GM12878 (cell line): Measurements from ENCODE around the gene SCN5A.

ENCODE experiments used
- ATF2 ChIP-seq: IDR thresholded peaks from 2 replicates; pipeline ENCODE4 v1.6.1; 2012; ENCODE audit warnings: low read length, inconsistent platforms
- CREM ChIP-seq: IDR thresholded peaks from 2 replicates; pipeline ENCODE4 v1.6.1; 2014; ENCODE audit warnings: antibody characterized with exemption, low read depth
- CTCF ChIP-seq, 3 experiments: IDR thresholded peaks in 2 of 3; conservative IDR thresholded peaks in 1 of 3; 2 replicates each; pipeline ENCODE4 v1.5.1; 2011; ENCODE audit warnings: low read depth in 3 of 3, low read length in 3 of 3, mild to moderate bottlenecking in 3 of 3, control low read depth in 2 of 3, moderate library complexity in 2 of 3, inconsistent platforms in 1 of 3, mixed read lengths in 1 of 3; ENCODE audit not compliant: control insufficient read depth in 2 of 3, insufficient read depth in 1 of 3; ENCODE audit errors: extremely low read depth in 1 of 3
- MAX ChIP-seq: IDR thresholded peaks from 2 replicates; pipeline ENCODE4 v1.6.1; 2012; ENCODE audit warnings: low read depth, low read length, improper control_type of control experiment
- MLLT1 ChIP-seq: fragments of 450-650 bp; IDR thresholded peaks from 2 replicates; pipeline ENCODE4 v1.6.1; 2016; ENCODE audit warnings: mild to moderate bottlenecking
- MXI1 ChIP-seq: fragments of 150-350 bp; IDR thresholded peaks from 2 replicates; pipeline ENCODE4 v1.6.1; 2011; ENCODE audit warnings: low read depth, mild to moderate bottlenecking, inconsistent platforms, low read length, improper control_type of control experiment
- POLR2A ChIP-seq: IDR thresholded peaks from 2 replicates; pipeline ENCODE4 v1.6.1; 2011; ENCODE audit warnings: low read depth, mild to moderate bottlenecking, low read length

- TF ChIP-seq ATF2 (no peak), CTCF (IDR thresholded peaks at IDR 0.05 in 2 of 3, conservative IDR thresholded peaks at IDR 0.05 in 1 of 3; ENCODE audit: control insufficient read depth in 2 of 3, extremely low read depth in 1 of 3, insufficient read depth in 1 of 3, low read depth in 3 of 3, low read length in 3 of 3) (no peak), CREM (no peak), MAX (no peak), POLR2A (no peak), MXI1 (no peak), MLLT1 (no peak)
Observed at GRCh38 chr3:38536671-38537070, 112.8 kb downstream of the SCN5A start.
